T-cell (primary cell): ENCODE data around the gene RAB18. TPM values are rescaled to one million over a fixed set of nuclear protein-coding genes. Genes with fewer than 3 reads are reported as not detected.
"Not testable (repeated sequence)": the region's sequence is repeated elsewhere in the genome, so short reads cannot be mapped to it uniquely, and the experiment has no call there.

Experiments used
- ATAC-seq, 4 experiments: fragments of 200-7000 bp in 3 of 4; fragments of 150-1000 bp in 1 of 4; cut with Tn5 transposase; replicated peaks in 1 of 4; 1 replicate in 3 of 4; 2 replicates in 1 of 4; pipeline ENCODE4 v1.10.0; 2021; ENCODE audit warnings: moderate library complexity in 3 of 4, mild to moderate bottlenecking in 2 of 4, moderate number of reproducible peaks in 1 of 4
- CTCF ChIA-PET, 2 donors: fragments of 300-600 bp; sonication (Branson Sonifier 250); formaldehyde crosslinking; loops; one replicate each; lab custom pipeline; 2022; ENCODE audit warnings: antibody characterized with exemption in 2 of 2; lab: Charles Lee
- POLR2A ChIA-PET, 2 donors: fragments of 300-600 bp; sonication (Branson Sonifier 250); formaldehyde crosslinking; loops; one replicate each; lab custom pipeline; 2022; ENCODE audit warnings: antibody characterized with exemption in 2 of 2; lab: Charles Lee
- DNase-seq, 35 experiments: peaks; one replicate each; pipeline versions ENCODE4 v3.0.0 to v3.0.0-alpha.2; 2013 to 2023
- H3K27ac ChIP-seq: one replicate; pipeline ENCODE4 v1.5.1; 2013; ENCODE audit warnings: low read length
- H3K27me3 ChIP-seq, 2 experiments: replicated peaks in 1 of 2; 1 replicate in 1 of 2; 2 replicates in 1 of 2; pipeline versions ENCODE4 v1.6.1 to v1.7.0; 2013; ENCODE audit warnings: low read length in 1 of 2, mixed read lengths in 1 of 2; ENCODE audit not compliant: control insufficient read depth in 2 of 2, insufficient read depth in 2 of 2; ENCODE audit errors: extremely low read depth in 1 of 2
- H3K36me3 ChIP-seq, 2 donors: 1 replicate in 1 of 2; 2 replicates in 1 of 2; pipeline versions ENCODE4 v1.6.1 to v1.7.0; 2013; ENCODE audit warnings: low read length in 1 of 2; ENCODE audit not compliant: control insufficient read depth in 2 of 2, insufficient read depth in 1 of 2; ENCODE audit errors: extremely low read depth in 1 of 2
- H3K4me1 ChIP-seq, 2 experiments: 1 replicate in 1 of 2; 2 replicates in 1 of 2; pipeline versions ENCODE4 v1.6.1 to v1.7.0; 2013; ENCODE audit warnings: low read length in 2 of 2, mixed read lengths in 1 of 2; ENCODE audit not compliant: insufficient read depth in 2 of 2, control insufficient read depth in 1 of 2; ENCODE audit errors: extremely low read depth in 1 of 2
- H3K4me3 ChIP-seq, 2 donors: 1 replicate in 1 of 2; 2 replicates in 1 of 2; pipeline versions ENCODE4 v1.5.1 to v1.7.0; 2013; ENCODE audit warnings: mild to moderate bottlenecking in 2 of 2, low read length in 1 of 2, moderate library complexity in 1 of 2; ENCODE audit not compliant: control insufficient read depth in 1 of 2; ENCODE audit errors: extremely low read depth in 1 of 2
- H3K9me3 ChIP-seq: 2 replicates; pipeline ENCODE4 v1.7.0; 2013
- H3K27ac Mint-ChIP-seq, 2 donors: one replicate each; pipeline ENCODE4 v1.8.0; 2020 to 2021; ENCODE audit warnings: mild to moderate bottlenecking in 2 of 2, mixed read lengths in 2 of 2
- H3K27me3 Mint-ChIP-seq, 2 donors: one replicate each; pipeline ENCODE4 v1.8.0; 2021 to 2022; ENCODE audit warnings: mixed read lengths in 2 of 2
- H3K36me3 Mint-ChIP-seq: one replicate; pipeline ENCODE4 v1.8.0; 2021; ENCODE audit warnings: mixed read lengths
- H3K4me1 Mint-ChIP-seq, 3 donors: one replicate each; pipeline ENCODE4 v1.8.0; 2020 to 2022; ENCODE audit warnings: mixed read lengths in 3 of 3, mild to moderate bottlenecking in 1 of 3
- H3K4me3 Mint-ChIP-seq, 3 donors: one replicate each; pipeline ENCODE4 v1.8.0; 2020 to 2022; ENCODE audit warnings: mild to moderate bottlenecking in 3 of 3, mixed read lengths in 3 of 3, moderate library complexity in 3 of 3
- H3K9me3 Mint-ChIP-seq, 3 donors: one replicate each; pipeline ENCODE4 v1.8.0; 2020 to 2022; ENCODE audit warnings: mixed read lengths in 3 of 3
- WGBS: methylation state at CpG from one replicate; pipeline ENCODE4 v1.1.5; 2013; ENCODE audit warnings: missing lambda C conversion rate; ENCODE audit not compliant: insufficient coverage; 5-methylcytosine and 5-hydroxymethylcytosine counted together
- total RNA-seq, 35 experiments: library from RNA in 6 of 35; stranded (reverse) in 6 of 35; fragments of 120-200 nt in 1 of 35; gene quantifications; one replicate each; pipeline versions ENCODE4 v1.2.1 to v1.2.4 and lab custom pipeline; 2013 to 2026

The RAB18 gene
- total RNA-seq, 5 donors from 2014 or later (not counting 1 experiment from before 2014, with no cell fraction given) = 56.5 to 118 (median 69.5) TPM

DNA sequence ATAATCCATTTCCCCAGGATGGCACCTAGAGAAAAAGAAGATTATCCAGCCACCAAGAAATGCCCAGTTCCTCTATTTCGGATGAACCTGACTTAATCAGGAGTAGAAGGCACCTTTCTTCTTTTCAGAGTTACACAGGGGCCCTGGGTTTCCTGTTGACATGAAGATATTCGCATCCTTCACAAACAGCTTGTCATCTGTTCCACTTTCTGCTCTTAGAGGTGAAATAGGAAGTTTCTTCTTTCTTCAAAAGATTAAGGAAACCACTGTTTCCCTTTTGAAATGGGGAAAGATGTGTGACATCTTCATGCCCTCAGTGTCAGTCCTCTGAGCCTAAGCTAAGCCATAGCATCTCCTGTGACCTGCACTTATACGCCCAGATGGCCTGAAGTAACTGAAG, 39.1 kb upstream of the RAB18 start:
- H3K27me3 Mint-ChIP-seq = peaks cover 0 to 2% of the 10 kb centered on the region in 2 donors
- peaks cover 35 to 39% (median 36%) of the 10 kb centered on the region in 3 donors for H3K4me1 Mint-ChIP-seq
- Histone ChIP-seq H3K4me3 (no peak overlapping the region), H3K27me3 (no peaks in the 10 kb centered on the region), H3K36me3 (no peaks in the 10 kb centered on the region), H3K27ac (peak overlapping the region; percentile 73), H3K9me3 (no peaks in the 10 kb centered on the region), H3K4me1 (peaks cover 9 to 20% of the 10 kb centered on the region in 2 experiments)
- no peaks in the 10 kb centered on the region for H3K9me3 Mint-ChIP-seq
- ATAC-seq (peak; percentile 85 to 97 (median 94)), DNase-seq (peak in 18 of 35 experiments; percentile 0 to 44 (median 9))
- CTCF ChIA-PET = interaction anchor here in 1 of 2 donors (1.0 to 1.1 kb wide), 2 partner anchors 38 to 39 kb away, joined by 3 to 4 read pairs; partner anchors contain the start of gene RAB18
- peak overlapping the region; percentile 1 to 48 (median 7) for H3K4me3 Mint-ChIP-seq
- no peaks in the 10 kb centered on the region for H3K36me3 Mint-ChIP-seq
- WGBS = 6% methylated on average over 2 of the region's 3 CpGs
- H3K27ac Mint-ChIP-seq = peak overlapping the region; percentile 81 to 82
- POLR2A ChIA-PET = no interaction called here

- peak overlapping the region; percentile 81 to 82 for H3K27ac Mint-ChIP-seq
- H3K36me3 ChIP-seq, H3K4me3 ChIP-seq, H3K27me3 Mint-ChIP-seq, H3K27me3 ChIP-seq, H3K9me3 ChIP-seq, H3K9me3 Mint-ChIP-seq, DNase-seq, H3K36me3 Mint-ChIP-seq, ATAC-seq, POLR2A ChIA-PET: not testable (repeated sequence)
- H3K4me3 Mint-ChIP-seq = peak overlapping the region in 2 of 3 donors; percentile 7 to 48
- CTCF ChIA-PET = interaction anchor here in 1 of 2 donors (1.0 to 1.1 kb wide), 2 partner anchors 37 to 39 kb away, joined by 3 to 4 read pairs; partner anchors contain the start of gene RAB18
- peak overlapping the region; percentile 73 for H3K27ac ChIP-seq
- WGBS = 73% methylated on average over 4 of the region's 9 CpGs
- peaks cover 35 to 39% (median 36%) of the 10 kb centered on the region in 3 donors for H3K4me1 Mint-ChIP-seq
- peaks cover 9 to 20% of the 10 kb centered on the region in 2 experiments for H3K4me1 ChIP-seq
These were observed 38.5 kb upstream of the RAB18 start for GRCh38 chr10:27465596-27465995.

GRCh38 chr10:27470885-27471284, 33.2 kb upstream of the RAB18 start:
- H3K4me1 ChIP-seq = no peaks in the 10 kb centered on the region
- ATAC-seq = no peak
- Mint-ChIP-seq H3K36me3 (no peaks in the 10 kb centered on the region), H3K9me3 (no peaks in the 10 kb centered on the region), H3K4me1 (peaks cover 5 to 7% (median 7%) of the 10 kb centered on the region in 3 donors), H3K4me3 (no peak overlapping the region), H3K27ac (no peak overlapping the region), H3K27me3 (peaks cover 0 to 7% of the 10 kb centered on the region in 2 donors)
- no peaks in the 10 kb centered on the region for H3K9me3 ChIP-seq
- H3K4me3 ChIP-seq = no peak overlapping the region
- H3K27ac ChIP-seq = no peak overlapping the region
- 100% methylated on average over 2 of the region's 5 CpGs for WGBS
- ChIA-PET POLR2A (interaction anchor here in 1 of 2 donors (0.6 kb wide), 1 partner anchor 796 kb away, joined by 6 read pairs; no protein-coding TSS in a partner anchor), CTCF (no interaction called here)
- H3K27me3 ChIP-seq = no peaks in the 10 kb centered on the region
- no peaks in the 10 kb centered on the region for H3K36me3 ChIP-seq
- no peak for DNase-seq

GRCh38 chr10:27474741-27475140, 29.4 kb upstream of the RAB18 start:
- ChIA-PET POLR2A (interaction anchor here in 1 of 2 donors (0.7 kb wide), 1 partner anchor 167 kb away, joined by 4 read pairs; no protein-coding TSS in a partner anchor), CTCF (interaction anchor here (0.5 to 0.7 kb wide), 2 partner anchors 11 to 25 kb away, joined by 3 to 5 read pairs; no protein-coding TSS in a partner anchor)
- no peaks in the 10 kb centered on the region for H3K4me1 Mint-ChIP-seq
- Histone ChIP-seq H3K4me1 (no peaks in the 10 kb centered on the region), H3K36me3 (no peaks in the 10 kb centered on the region), H3K4me3 (no peak overlapping the region), H3K27ac (no peak overlapping the region), H3K9me3 (no peaks in the 10 kb centered on the region), H3K27me3 (peaks cover 0 to 3% of the 10 kb centered on the region in 2 experiments)
- no peak for DNase-seq
- ATAC-seq = no peak
- H3K4me3 Mint-ChIP-seq = no peak overlapping the region
- H3K9me3 Mint-ChIP-seq = no peaks in the 10 kb centered on the region
- no peaks in the 10 kb centered on the region for H3K36me3 Mint-ChIP-seq
- 63% methylated on average over 3 of the region's 4 CpGs for WGBS
- H3K27me3 Mint-ChIP-seq = peaks cover 0 to 10% of the 10 kb centered on the region in 2 donors
- H3K27ac Mint-ChIP-seq = no peak overlapping the region

DNA sequence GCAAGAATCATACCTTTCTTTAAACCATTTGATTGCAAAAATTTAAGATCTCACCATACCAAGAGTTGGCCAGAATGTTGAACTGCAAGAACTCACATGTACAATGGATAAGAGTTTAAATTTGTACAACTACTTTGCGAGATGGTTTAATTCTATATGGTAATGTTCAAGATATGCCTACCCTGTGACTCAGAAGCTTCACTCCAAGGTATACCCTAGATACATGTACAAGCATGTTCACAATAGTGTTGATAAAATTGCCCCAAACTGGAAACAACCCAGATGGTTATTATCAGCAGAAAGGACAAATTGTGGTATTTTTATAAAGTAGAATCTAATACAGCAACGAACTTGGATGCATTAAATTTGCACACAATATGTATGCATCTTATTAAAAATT, 25.1 kb upstream of the RAB18 start:
- H3K27ac ChIP-seq = no peak overlapping the region
- no peaks in the 10 kb centered on the region for H3K9me3 ChIP-seq
- H3K36me3 Mint-ChIP-seq = no peaks in the 10 kb centered on the region
- ATAC-seq (no peak), DNase-seq (no peak)
- no CpG with 5 or more reads among the region's 2 CpGs for WGBS
- CTCF ChIA-PET = no interaction called here
- H3K4me3 Mint-ChIP-seq = no peak overlapping the region
- H3K36me3 ChIP-seq = no peaks in the 10 kb centered on the region
- POLR2A ChIA-PET = no interaction called here
- H3K4me1 Mint-ChIP-seq = no peaks in the 10 kb centered on the region
- H3K27me3 ChIP-seq = peaks cover 0 to 3% of the 10 kb centered on the region in 2 experiments
- H3K4me3 ChIP-seq = no peak overlapping the region
- H3K9me3 Mint-ChIP-seq = no peaks in the 10 kb centered on the region
- no peaks in the 10 kb centered on the region for H3K4me1 ChIP-seq
- H3K27ac Mint-ChIP-seq = no peak overlapping the region
- peaks cover 0 to 9% of the 10 kb centered on the region in 2 donors for H3K27me3 Mint-ChIP-seq

DNA sequence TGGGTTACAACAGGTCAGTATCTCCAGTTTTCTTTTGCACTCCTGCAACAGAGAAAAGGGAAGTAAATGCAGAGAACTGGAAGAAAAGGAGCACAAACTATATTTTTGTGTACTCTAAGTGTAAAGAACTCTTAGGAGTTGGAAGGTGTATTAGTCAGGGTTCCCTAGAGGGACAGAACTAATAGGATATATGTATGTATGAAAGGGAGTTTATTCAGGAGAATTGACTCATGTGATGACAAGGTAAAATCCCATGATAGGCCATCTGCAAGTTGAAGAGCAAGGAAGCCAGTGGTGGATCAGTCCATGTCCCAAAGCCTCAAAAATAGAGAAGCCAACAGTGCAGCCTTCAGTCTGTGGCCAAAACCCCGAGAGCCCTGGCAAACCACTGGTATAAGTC, 22.6 kb upstream of the RAB18 start:
- DNase-seq = no peak
- Histone ChIP-seq H3K4me1 (no peaks in the 10 kb centered on the region), H3K27me3 (peaks cover 0 to 3% of the 10 kb centered on the region in 2 experiments), H3K36me3 (no peaks in the 10 kb centered on the region), H3K4me3 (no peak overlapping the region), H3K27ac (no peak overlapping the region), H3K9me3 (no peaks in the 10 kb centered on the region)
- Mint-ChIP-seq H3K4me3 (no peak overlapping the region), H3K27ac (no peak overlapping the region), H3K27me3 (peaks cover 4 to 11% of the 10 kb centered on the region in 2 donors), H3K9me3 (no peaks in the 10 kb centered on the region), H3K4me1 (no peaks in the 10 kb centered on the region), H3K36me3 (no peaks in the 10 kb centered on the region)
- WGBS = 75% methylated on average over 1 of the region's 1 CpG
- no peak for ATAC-seq
- POLR2A ChIA-PET = no interaction called here
- CTCF ChIA-PET = interaction anchor here in 1 of 2 donors (0.6 kb wide), 1 partner anchor 1020 kb away, joined by 3 read pairs; no protein-coding TSS in a partner anchor
